Breast epithelium (tissue), 3 donors: ENCODE data around the gene KRTAP13-4.

Experiments used
- CTCF ChIP-seq, 3 donors: fragments of 450-650 bp; IDR thresholded peaks; one replicate each; pipeline ENCODE4 v1.5.1; 2016 to 2017; ENCODE audit warnings: antibody characterized with exemption in 3 of 3, mild to moderate bottlenecking in 3 of 3, moderate library complexity in 3 of 3
- POLR2AphosphoS5 ChIP-seq, 3 donors: sonication (generic); formaldehyde crosslinking; IDR thresholded peaks; one replicate each; pipeline ENCODE4 v1.6.1; 2017; ENCODE audit warnings: antibody characterized with exemption in 3 of 3

GRCh38 chr21:30443226-30443625, 13.2 kb downstream of the KRTAP13-4 start:
- TF ChIP-seq CTCF (IDR thresholded peaks at IDR 0.05) = no peak
- TF ChIP-seq POLR2AphosphoS5 (IDR thresholded peaks at IDR 0.05) = no peak
